GM19324 (cell line): ENCODE results near the gene ANKRD13B.
A peak's percentile ranks its signal among the peaks of the same experiment; 100 is the strongest.

Source experiments
- ATAC-seq: cut with Tn5 transposase; IDR thresholded peaks from one replicate; pipeline ENCODE4 v1.9.1; 2021; ENCODE audit warnings: mild to moderate bottlenecking, moderate library complexity; ENCODE audit not compliant: unreplicated experiment, low FRiP score

Gene ANKRD13B

GRCh38 chr17:29614349-29615047, 21.6 kb downstream of the ANKRD13B start:
- ATAC-seq, result no peak

- ATAC-seq, result no peak
These were observed 22.1 kb downstream of the ANKRD13B start for GRCh38 chr17:29615048-29615385.

- peak; percentile 73 for ATAC-seq
These were observed 22.8 kb downstream of the ANKRD13B start for GRCh38 chr17:29615492-29616299.

GRCh38 chr17:29616300-29617048, 23.5 kb downstream of the ANKRD13B start:
- ATAC-seq, result no peak

- no peak for ATAC-seq
These were observed 24.2 kb downstream of the ANKRD13B start for GRCh38 chr17:29617125-29617480.

GRCh38 chr17:29617481-29618271, 24.7 kb downstream of the ANKRD13B start:
- no peak for ATAC-seq

- ATAC-seq, result no peak
These were observed 25.5 kb downstream of the ANKRD13B start for GRCh38 chr17:29618272-29619065.

GRCh38 chr17:29619251-29619650, 26.3 kb downstream of the ANKRD13B start:
- ATAC-seq, result no peak

- ATAC-seq, result no peak
These were observed 27.3 kb downstream of the ANKRD13B start for GRCh38 chr17:29620271-29620670.

GRCh38 chr17:29620779-29621500, 28.0 kb downstream of the ANKRD13B start:
- no peak for ATAC-seq

- no peak for ATAC-seq
These were observed 28.8 kb downstream of the ANKRD13B start for GRCh38 chr17:29621751-29622194.

GRCh38 chr17:29622337-29623282, 29.7 kb downstream of the ANKRD13B start, which contains the start of gene CORO6:
Gene CORO6, minus strand, starts transcription at chr17:29622912. Its CDS starts 1,491 bp downstream, at chr17:29621421.
- no peak for ATAC-seq

GRCh38 chr17:29623283-29623647, 30.3 kb downstream of the ANKRD13B start:
- ATAC-seq, result no peak

- no peak for ATAC-seq
These were observed 31.7 kb downstream of the ANKRD13B start for GRCh38 chr17:29624586-29624985.

- no peak for ATAC-seq
These were observed 32.3 kb downstream of the ANKRD13B start for GRCh38 chr17:29625037-29625750.

- no peak for ATAC-seq
These were observed 35.0 kb downstream of the ANKRD13B start for GRCh38 chr17:29627951-29628350.

GRCh38 chr17:29628644-29629043, 35.7 kb downstream of the ANKRD13B start:
- ATAC-seq, result no peak
